Fibroblast of the conjunctiva (primary cell): Measurements from ENCODE around the gene ADD3.
A peak's percentile ranks its signal among the peaks of the same experiment; 100 is the strongest.

ENCODE experiments used
- DNase-seq: peaks from one replicate; pipeline ENCODE4 v3.0.0-alpha.2; 2010; ENCODE audit warnings: low read depth

Gene ADD3

GRCh38 chr10:110002801-110003523, 4.8 kb upstream of the ADD3 start:
- DNase-seq = no peak

DNA sequence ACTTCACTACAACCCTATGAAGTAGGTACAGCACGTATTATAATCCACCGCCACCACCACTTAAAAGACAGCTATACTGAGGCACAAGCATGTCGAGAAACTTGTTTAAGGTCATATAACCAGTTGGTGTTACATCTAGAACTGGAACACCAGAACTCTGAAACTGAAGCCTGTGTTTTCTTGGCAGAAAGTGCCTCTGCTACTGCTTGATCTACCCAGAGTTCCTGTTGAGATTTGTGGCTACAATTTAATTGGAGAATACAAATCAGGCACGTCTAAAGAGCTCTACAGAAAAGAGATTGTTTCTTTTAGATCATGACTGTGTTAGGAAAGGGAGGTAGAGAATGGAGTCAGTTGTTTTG, 4.3 kb upstream of the ADD3 start:
- DNase-seq = no peak

DNA sequence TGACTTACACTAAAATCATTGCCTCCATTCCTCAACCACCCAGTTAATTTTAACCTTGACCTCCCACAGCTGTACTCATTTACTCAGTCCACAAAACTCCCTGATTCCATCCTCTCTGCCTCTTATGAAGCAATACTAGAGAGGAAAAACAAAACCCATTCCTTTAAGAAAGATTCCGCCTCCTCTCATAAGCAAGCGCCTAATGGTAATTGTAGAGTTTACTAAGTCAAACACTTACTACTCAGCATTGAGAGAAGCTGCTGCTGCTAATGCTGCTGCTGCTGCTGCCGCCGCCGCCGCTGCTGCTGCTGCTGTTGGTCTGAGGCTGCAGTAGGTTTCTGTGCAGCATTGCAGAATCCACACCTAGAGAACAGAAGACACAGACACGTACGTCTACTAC, 2.1 kb upstream of the ADD3 start:
- DNase-seq = peak; percentile 76

GRCh38 chr10:110006358-110007160, 1.2 kb upstream of the ADD3 start:
- peak; percentile 86 for DNase-seq

GRCh38 chr10:110007161-110007700, 553 bp upstream of the ADD3 start:
- no peak for DNase-seq

GRCh38 chr10:110008518-110009339, 945 bp downstream of the ADD3 start:
- no peak for DNase-seq

GRCh38 chr10:110009736-110010475, 2.1 kb downstream of the ADD3 start:
- DNase-seq = no peak

DNA sequence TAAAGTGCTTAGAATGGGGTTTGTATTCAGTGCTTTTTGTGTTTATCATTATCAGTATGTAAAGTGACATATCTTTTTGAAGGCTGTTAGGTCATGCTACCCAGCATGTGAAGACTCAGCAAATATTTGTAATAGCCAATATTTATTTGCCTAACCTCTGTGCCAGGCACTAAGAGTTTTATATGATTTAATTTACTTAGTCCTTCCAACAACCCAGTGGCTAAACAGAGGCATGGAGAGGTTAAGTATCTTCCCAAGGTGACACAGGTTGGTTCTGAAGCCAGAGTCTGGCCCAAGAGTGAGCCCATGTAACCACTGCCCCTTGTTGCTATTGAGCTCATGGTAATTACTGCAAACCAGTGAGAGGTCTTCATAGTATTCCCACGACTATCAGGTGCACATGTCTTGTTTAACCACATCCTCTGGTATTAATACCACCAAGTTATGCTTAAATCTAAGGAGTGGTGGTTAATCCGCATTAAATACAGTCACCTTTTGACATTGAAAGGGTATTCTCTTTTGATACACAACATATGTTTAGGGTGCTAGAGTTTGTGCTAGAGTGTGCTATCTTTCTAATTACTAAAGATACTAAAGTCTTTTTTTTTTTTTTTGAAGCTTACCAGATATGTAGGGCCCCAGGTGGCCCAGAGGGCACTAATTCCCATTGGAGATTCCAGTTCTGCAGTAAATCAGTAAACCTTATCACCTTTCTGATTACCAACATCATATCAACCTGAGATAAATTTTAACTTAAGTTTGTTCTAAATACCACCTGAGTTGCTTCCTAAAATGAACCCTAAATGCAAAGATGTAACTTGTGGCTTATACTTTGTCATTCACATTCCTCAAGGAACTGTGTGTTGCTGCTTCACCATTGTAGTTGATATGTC, 2.9 kb downstream of the ADD3 start:
- DNase-seq = no peak

DNA sequence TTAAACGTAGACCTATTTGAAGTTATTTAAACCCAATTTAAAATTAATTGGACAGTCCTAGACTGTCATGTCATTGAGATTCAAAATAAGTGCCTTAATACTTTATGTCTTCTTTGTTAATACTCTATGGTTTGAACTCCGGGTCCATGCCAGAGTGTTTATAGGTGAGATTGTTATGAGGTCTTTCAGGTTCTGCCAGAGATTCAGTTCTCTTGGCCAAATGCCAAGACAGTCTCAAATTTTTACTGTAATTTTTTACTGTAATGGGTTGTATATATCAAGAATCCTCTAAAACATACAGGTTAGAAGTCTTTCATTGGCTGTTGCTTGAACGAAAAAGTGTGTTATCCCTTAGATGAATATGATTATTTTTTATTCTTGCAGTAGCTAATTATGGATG, 3.9 kb downstream of the ADD3 start:
- no peak for DNase-seq

GRCh38 chr10:110013630-110014293, 6.0 kb downstream of the ADD3 start:
- no peak for DNase-seq

DNA sequence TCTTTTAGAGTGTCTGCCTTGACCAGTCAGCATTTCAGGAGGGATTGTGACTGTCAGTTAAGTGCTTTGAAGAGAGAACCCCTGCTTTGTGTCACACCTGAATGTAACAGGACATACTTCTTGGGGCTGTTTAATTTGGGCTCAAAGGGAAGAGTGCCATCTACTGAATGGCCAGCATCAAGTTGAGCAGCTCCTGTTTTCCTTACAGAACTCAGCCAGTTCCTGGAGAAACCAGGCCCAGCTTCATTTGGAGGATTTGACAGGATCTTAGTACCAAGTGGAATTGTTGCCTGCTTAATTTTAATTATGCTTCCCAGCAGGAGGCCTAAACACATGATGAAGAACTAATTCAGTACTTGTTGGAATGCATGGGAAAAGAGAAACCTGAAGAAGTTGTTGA, 8.3 kb downstream of the ADD3 start:
- no peak for DNase-seq

DNA sequence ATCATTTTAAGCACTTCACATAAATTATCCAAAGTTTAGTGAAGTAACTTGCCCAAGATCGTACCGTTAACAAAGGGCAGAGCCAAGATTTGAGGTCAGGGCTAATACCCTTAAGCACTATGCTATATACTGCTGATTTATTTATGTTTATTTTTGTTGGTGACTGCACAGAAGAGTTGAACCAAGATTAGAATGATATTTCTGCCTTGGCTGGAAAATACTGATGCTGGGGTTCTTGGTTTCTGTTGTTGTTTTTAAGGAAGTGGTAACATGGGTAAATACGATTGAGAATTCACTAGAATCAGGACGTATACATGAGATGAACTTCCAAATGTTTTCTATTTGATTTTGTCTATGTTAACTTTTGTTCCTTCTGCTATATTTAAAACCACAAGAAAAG, 9.3 kb downstream of the ADD3 start:
- no peak for DNase-seq

DNA sequence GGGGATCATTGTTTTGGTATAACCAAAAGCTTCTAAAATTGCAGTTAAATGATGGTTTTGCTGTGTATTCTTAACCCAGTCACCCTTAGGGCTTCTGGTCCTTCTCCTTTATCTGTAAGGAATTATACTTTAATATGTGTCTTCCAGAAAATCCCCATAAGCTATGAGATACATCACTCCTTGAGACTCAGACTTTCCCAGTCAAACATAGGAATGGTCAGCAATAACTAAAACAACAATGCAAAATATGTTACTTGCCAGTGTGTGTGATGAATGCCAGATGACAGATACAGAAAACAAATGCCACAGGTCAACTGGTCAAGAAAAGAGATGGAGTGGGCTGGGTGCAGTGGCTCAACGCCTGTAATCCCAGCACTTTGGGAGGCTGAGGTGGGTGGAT, 10.1 kb downstream of the ADD3 start:
- DNase-seq = peak; percentile 37

DNA sequence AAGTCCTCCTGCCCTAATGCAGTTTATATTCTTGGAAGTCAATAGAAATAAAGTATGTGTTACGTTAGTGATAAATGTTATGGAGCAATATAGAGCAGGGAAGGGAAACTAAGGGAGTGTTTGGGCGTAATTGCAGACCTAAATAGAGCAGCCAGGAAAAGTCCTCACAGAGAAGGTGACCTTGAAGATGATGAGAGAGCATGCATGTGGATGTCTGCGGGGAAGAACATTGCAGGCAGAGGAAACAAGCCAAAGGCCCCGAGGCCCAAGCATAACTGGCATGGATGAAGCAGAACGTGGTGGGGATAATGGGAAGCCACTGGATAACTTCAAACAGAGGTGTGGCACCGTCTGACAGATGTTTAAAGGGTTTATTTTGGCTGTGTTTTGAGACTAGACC, 12.5 kb downstream of the ADD3 start:
- no peak for DNase-seq

GRCh38 chr10:110022716-110023504, 15.1 kb downstream of the ADD3 start:
- DNase-seq = no peak

DNA sequence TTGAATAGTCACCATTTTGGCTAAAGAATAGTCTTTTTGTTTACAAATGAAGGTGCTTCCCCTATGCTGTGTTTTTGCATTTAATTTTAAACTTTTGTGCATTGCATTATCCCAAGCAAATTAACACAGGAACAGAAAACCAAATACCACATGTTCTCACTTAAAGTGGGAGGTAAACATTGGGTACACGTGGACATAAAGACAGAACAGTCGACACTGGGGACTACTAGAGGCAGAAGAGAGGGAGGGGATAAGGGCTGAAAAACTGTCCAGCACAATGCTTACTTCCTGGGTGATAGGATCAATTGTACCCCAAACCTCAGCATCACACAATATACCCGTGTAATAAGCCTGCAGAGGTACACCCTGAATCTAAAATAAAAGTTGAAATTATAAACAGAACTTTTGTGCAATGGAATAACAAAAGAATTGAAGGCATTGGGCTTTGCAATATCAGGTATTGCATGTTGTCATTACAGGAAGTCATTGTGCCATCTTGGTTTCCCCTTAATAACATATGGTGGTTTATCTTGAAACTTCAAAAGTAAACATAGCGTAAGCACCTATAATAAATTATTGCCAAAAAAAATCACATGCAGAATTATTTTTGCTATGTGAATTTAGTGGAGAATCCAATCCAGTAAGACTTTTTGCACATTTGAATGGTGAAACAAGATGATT, 16.1 kb downstream of the ADD3 start:
- DNase-seq = no peak

- peak; percentile 24 for DNase-seq
These were observed 21.7 kb downstream of the ADD3 start for GRCh38 chr10:110029450-110029849.

DNA sequence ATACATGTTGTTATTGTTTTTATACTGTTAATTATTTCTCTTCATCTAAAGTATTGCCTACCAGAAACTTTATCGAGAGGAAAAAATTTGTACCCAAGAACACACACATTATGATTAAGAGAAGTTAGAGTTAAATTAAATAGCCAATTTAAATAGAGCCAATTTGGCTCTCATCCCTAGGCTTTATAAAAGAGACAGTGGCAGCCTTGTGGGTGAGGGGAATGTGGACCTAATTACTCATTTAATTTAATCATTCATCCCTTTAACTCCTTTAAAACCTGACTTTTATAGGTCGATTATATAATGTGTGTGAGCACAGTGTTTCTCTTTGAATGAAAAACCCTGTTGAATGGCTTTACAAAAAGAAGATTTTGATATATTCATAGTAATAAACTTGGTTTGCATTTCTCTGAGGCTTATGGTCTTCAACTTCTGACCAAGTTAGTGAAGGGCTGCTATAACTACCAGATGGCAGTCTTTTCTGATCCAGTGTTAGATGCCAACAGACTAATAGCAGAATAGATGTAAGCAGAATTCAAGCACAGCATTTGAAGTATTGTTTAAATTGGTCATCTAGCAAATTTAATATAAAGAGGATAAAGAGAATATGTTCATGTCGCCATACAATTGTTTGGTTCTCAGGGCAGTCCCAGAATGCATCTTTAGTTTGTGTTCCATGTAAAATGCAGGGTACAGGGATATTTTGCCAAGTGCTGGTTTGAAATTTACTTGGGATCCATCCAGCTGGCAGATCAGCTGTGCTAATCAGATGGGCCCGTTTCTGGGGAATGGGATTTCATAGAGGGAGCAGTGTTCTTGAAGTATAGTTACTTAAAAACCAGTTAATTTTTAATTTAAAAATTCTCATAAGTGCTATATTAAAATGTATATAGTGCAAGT, 25.3 kb downstream of the ADD3 start:
- no peak for DNase-seq
